ENCODE data around the gene SPOP. TPM values are rescaled to one million over a fixed set of nuclear protein-coding genes. Genes with fewer than 3 reads are reported as not detected.

SPOP gene
- total RNA-seq, 1 donor from 2014 or later = 60.3 TPM

DNA sequence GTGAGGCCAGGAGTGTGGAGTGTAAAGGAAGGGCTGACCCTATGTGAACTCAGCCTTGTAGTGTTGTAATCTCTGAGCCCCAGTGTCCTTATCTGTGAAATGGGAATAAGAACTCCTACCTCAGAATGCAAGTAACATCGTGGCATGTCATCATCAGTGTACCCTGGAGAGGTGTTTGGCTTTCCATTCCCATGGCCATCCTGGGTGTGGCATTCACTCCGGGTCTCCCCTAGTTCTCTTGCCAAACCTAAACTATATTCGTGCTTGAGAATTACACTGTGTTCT, 100.3 kb downstream of the SPOP start:
- Mint-ChIP-seq H3K4me1 (peaks cover 19% of the 10 kb centered on the region), H3K4me3 (peak overlapping the region; percentile 91), H3K36me3 (ENCODE audit: low read depth) (no peaks in the 10 kb centered on the region), H3K27me3 (ENCODE audit: low read depth) (peaks cover 41% of the 10 kb centered on the region), H3K9me3 (no peaks in the 10 kb centered on the region), H3K27ac (ENCODE audit: unreplicated experiment) (no peak overlapping the region)
- DNase-seq (ENCODE audit: low read depth, low spot score) = no peak
- TF ChIP-seq, protein P1, sequence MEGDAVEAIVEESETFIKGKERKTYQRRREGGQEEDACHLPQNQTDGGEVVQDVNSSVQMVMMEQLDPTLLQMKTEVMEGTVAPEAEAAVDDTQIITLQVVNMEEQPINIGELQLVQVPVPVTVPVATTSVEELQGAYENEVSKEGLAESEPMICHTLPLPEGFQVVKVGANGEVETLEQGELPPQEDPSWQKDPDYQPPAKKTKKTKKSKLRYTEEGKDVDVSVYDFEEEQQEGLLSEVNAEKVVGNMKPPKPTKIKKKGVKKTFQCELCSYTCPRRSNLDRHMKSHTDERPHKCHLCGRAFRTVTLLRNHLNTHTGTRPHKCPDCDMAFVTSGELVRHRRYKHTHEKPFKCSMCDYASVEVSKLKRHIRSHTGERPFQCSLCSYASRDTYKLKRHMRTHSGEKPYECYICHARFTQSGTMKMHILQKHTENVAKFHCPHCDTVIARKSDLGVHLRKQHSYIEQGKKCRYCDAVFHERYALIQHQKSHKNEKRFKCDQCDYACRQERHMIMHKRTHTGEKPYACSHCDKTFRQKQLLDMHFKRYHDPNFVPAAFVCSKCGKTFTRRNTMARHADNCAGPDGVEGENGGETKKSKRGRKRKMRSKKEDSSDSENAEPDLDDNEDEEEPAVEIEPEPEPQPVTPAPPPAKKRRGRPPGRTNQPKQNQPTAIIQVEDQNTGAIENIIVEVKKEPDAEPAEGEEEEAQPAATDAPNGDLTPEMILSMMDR (conservative IDR thresholded peaks at IDR 0.05) = no peak

DNA sequence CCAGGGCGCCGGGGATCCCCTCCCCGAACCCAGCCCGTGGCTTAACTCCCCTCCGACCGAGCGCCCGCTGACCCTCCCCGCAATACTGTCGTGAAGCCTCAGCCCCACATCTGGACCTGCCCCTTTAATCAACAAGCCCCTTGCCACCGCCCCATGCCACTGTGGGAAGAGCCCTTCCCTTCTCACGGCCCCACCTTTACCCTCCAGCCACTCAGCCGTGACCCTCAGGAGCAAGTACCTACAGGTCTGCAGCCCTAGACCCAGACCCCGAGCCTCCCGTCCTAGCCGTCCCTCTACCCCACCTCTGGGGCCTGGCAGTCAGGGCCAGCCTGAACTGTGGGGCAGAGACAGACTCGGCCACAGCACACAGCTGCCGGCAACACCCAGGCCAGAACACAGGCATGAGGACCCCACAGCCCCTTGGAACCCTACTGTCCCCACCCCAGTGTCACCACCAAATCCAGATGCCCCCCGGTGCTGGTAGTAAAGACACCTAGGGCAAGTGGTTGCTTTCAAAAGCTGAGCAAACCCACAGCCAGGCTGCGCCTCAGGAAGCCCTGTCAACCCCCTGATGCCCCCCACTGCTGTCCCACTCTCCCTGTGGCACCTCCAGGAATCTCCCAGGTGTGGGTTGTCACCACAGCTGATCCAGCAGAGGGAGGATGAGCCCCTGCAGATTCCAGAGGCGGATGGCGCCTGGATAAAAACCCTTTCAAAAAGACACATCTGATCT, 100.8 kb downstream of the SPOP start:
- no peaks in the 10 kb centered on the region for H3K9me3 Mint-ChIP-seq
- H3K36me3 Mint-ChIP-seq (ENCODE audit: low read depth) = no peaks in the 10 kb centered on the region

DNA sequence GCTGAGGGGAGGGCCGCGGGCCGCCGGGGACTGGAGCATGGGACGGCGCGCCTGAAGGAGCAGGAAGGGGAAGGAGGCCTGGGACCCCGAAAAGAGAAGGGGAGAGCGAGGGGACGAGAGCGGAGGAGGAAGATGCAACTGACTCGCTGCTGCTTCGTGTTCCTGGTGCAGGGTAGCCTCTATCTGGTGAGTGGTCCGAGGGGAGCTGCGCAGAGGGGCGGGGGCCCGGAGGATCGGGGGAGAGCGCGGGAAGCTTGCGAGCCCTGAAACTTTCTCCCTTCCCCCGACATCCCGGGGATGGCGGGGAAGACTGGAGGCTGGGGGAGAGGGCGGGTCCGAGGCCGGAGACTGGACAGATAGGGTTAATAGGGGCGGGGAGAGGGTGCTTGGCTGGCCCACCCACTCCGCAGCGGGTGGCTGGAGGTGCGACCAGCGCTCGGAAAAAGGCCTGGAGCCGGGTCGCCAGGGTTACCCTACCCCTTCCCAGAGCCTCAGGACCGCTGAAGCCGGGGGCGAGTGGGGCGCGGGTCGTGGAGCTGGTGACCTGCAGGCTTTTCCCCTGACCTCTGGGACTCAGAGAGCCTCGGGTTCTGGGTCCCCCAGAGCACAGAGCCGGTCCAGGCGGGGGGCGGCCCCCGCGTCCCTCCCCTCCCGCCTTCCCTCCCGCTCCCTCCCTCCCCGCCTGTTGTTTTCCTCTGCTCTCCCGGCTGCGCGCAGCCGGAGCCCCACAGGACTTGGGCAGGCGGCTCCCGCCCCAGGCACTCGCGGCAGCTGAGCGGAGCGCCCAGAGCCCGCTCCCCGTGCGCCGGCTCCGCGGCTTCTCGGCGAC, 101.6 kb downstream of the SPOP start:
- H3K27me3 Mint-ChIP-seq (ENCODE audit: low read depth) = peaks cover 54% of the 10 kb centered on the region
- TF ChIP-seq, protein P1 (conservative IDR thresholded peaks at IDR 0.05) = no peak
- no peak overlapping the region for H3K27ac Mint-ChIP-seq (ENCODE audit: unreplicated experiment)
- DNase-seq (ENCODE audit: low read depth, low spot score) = peak; percentile 53
- no peaks in the 10 kb centered on the region for H3K9me3 Mint-ChIP-seq
- no peaks in the 10 kb centered on the region for H3K36me3 Mint-ChIP-seq (ENCODE audit: low read depth)
- H3K4me3 Mint-ChIP-seq = peak overlapping the region; percentile 91
- H3K4me1 Mint-ChIP-seq = peaks cover 13% of the 10 kb centered on the region

More for the DNA sequence above, 100.8 kb downstream of the SPOP start:
- H3K4me3 Mint-ChIP-seq = peak overlapping the region; percentile 91
- H3K27me3 Mint-ChIP-seq (ENCODE audit: low read depth) = peaks cover 46% of the 10 kb centered on the region
- H3K27ac Mint-ChIP-seq (ENCODE audit: unreplicated experiment) = peak overlapping the region; percentile 12
- TF ChIP-seq, protein P1 (conservative IDR thresholded peaks at IDR 0.05) = no peak
- no peak for DNase-seq (ENCODE audit: low read depth, low spot score)
- peaks cover 17% of the 10 kb centered on the region for H3K4me1 Mint-ChIP-seq

DNA sequence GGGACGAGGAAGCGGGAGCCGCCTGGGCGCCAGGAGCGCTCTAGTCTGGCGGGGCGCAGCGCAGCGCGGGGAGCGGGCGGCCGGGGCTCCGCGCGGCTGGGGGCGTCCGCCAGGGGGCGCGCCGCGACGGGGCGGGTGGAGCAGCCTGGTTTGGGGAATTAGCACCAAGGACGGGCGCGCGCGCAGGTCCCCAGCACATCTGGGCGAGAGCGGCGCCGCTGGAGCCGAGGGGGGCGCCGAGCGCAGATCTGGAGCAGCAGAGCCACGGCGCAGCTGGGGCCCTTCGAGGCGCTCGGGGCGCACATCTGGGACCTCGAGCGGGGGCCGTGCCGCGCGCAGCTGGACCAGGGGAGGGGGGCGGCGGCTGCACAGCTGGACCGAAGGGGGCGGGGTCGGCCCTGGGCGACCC, 102.2 kb downstream of the SPOP start, which contains the start of gene NXPH3:
Gene NXPH3 (plus strand): TSS at position 193 of the 409 bp plus-strand sequence. CDS start 349 bp downstream, outside the sequence.
- H3K36me3 Mint-ChIP-seq (ENCODE audit: low read depth) = no peaks in the 10 kb centered on the region
- DNase-seq (ENCODE audit: low read depth, low spot score) = peak; percentile 58
- H3K4me1 Mint-ChIP-seq = peaks cover 16% of the 10 kb centered on the region
- H3K9me3 Mint-ChIP-seq = no peaks in the 10 kb centered on the region
- TF ChIP-seq, protein P1 (conservative IDR thresholded peaks at IDR 0.05) = peak; percentile 76
- peak within 1 kb of the TSS; percentile 91 for H3K4me3 Mint-ChIP-seq
- H3K27ac Mint-ChIP-seq (ENCODE audit: unreplicated experiment) = no peak within 1 kb of the TSS
- peaks cover 60% of the 10 kb centered on the region for H3K27me3 Mint-ChIP-seq (ENCODE audit: low read depth)

DNA sequence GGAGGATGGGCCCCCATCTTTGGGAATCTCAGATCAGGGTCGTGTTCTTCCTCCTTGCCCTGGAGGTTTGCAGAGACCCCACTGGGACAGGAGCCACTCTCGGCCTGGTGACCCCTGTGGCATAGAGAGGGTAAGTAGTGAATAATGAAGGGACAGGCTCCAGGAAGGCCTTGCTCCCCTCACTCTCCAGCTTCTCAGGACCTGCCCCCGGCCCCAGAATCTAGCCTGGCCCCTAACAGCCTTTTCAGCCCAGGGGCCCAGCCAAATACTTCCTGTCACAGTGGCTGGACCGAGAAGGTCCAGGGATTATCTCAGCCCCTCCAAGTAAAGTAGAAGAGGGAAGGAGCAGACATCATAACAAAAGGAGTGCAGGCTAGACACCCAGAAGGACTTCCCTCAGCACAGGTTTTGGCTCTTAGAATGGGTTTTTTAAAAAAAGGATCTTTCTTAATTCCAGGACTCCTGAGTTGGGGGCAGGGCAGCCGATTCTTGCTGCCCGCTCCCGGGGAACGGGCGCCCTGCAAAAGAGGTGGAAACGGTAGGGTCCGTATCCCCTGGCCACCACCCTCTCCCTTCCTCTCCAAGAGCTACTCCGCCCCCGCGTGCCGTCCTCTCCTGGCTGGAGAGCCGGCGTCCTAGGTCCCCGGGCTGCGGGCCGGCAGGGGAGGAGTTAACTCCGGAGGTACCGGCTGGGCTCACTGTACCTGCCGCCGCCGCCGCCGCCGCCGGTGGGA, 102.8 kb downstream of the SPOP start:
- H3K9me3 Mint-ChIP-seq = no peaks in the 10 kb centered on the region
- TF ChIP-seq, protein P1 (conservative IDR thresholded peaks at IDR 0.05) = no peak
- DNase-seq (ENCODE audit: low read depth, low spot score) = no peak
- no peaks in the 10 kb centered on the region for H3K36me3 Mint-ChIP-seq (ENCODE audit: low read depth)
- peaks cover 66% of the 10 kb centered on the region for H3K27me3 Mint-ChIP-seq (ENCODE audit: low read depth)
- H3K27ac Mint-ChIP-seq (ENCODE audit: unreplicated experiment) = no peak overlapping the region
- H3K4me1 Mint-ChIP-seq = peaks cover 16% of the 10 kb centered on the region
- H3K4me3 Mint-ChIP-seq = peak overlapping the region; percentile 51
